ENCODE measurements around the gene RGS9. TPM values are rescaled to one million over a fixed set of nuclear protein-coding genes. Genes with fewer than 3 reads are reported as not detected.

RGS9 gene
- total and polyA plus RNA-seq, 2 of the 13 experiments (the other 11 are each of a cell fraction or from before 2014, with no cell fraction given), result 0.44 to 0.74 TPM

GRCh38 chr17:65220732-65221131 lies 83.6 kb downstream of the RGS9 start (continued):
- TF ChIP-seq ZBED4 (CRISPR knock-in tag; IDR thresholded peaks at IDR 0.05; ENCODE audit: borderline replicate concordance), result no peak
- TF ChIP-seq ATF3 (CRISPR knock-in tag; IDR thresholded peaks at IDR 0.05), result no peak
- no peak for TF ChIP-seq USF2 (IDR thresholded peaks at IDR 0.05; ENCODE audit: low read depth, low read length)
- no peak for TF ChIP-seq USF2 (CRISPR knock-in tag; IDR thresholded peaks at IDR 0.05; ENCODE audit: borderline replicate concordance)
- TF ChIP-seq TOPORS (CRISPR knock-in tag; IDR thresholded peaks at IDR 0.05), result no peak
- no peak for TF ChIP-seq TARDBP (CRISPR knock-in tag; IDR thresholded peaks at IDR 0.05)
- TF ChIP-seq ARID4A (CRISPR knock-in tag; IDR thresholded peaks at IDR 0.05; ENCODE audit: borderline replicate concordance), result no peak
- TF ChIP-seq MXD3 (CRISPR knock-in tag; IDR thresholded peaks at IDR 0.05), result no peak

Measured in HepG2 (cell line).